ENCODE results near the gene MEIOC.

Gene MEIOC

DNA sequence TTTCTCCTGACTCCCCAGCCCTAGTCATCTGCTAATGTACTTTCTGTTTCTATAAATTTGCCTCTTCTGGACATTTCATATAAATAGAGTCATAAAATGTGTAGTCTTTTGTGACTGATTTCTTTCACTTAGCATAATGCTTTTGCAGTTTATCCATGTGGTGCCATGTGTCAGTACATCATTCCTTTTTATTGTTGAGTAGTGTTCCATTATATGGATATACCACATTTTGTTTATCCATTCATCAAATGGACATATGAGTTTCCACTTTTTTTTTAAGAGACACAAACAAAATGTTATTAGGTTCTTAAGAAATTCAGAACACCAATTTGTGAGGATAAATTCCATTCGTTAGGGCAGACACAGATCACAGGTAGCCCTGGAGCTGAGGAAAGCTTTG, 63.2 kb downstream of the MEIOC start:
- DNase-seq: no peak

DNA sequence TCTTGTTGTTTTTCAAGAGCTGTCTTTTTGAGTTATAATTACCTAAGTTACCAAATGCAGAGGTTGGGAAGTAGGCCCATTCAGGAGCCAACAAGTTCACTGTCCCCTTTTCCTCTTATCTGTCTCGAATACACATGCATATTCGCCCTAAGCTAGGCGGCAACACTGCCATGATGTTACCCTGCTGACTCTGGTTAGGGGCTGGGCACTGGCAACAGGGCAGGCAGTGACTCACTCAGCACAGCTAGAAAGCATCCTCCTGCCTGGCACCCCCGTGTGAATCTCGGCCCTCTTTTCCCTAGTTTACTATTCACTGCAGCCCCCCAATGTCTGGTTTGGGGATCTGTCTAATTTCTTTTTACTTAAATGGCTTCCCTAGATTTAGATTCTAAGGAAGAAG, 66.0 kb downstream of the MEIOC start:
- no peak for DNase-seq
